Sigmoid colon (tissue), 7 donors: ENCODE results near the gene LHFPL6. TPM values are rescaled to one million over a fixed set of nuclear protein-coding genes. Genes with fewer than 3 reads are reported as not detected.

Source experiments
- DNase-seq: peaks from one replicate; pipeline ENCODE4 v3.0.0-alpha.2; 2019
- H3K27ac ChIP-seq, 4 donors: fragments of 200-600 bp; sonication (generic); one replicate each; pipeline ENCODE4 v1.5.1; 2016 to 2019; ENCODE audit warnings: mild to moderate bottlenecking in 1 of 4
- H3K27me3 ChIP-seq, 3 donors: fragments of 200-600 bp; sonication (generic); one replicate each; pipeline ENCODE4 v1.5.1; 2019; ENCODE audit warnings: mild to moderate bottlenecking in 1 of 3
- H3K36me3 ChIP-seq, 4 donors: fragments of 200-600 bp; sonication (generic); one replicate each; pipeline ENCODE4 v1.5.1; 2016 to 2019
- H3K4me1 ChIP-seq, 4 donors: fragments of 200-600 bp; sonication (generic); one replicate each; pipeline ENCODE4 v1.5.1; 2017 to 2019
- H3K4me3 ChIP-seq, 4 donors: fragments of 200-600 bp; sonication (generic); one replicate each; pipeline ENCODE4 v1.5.1; 2017 to 2019; ENCODE audit warnings: mild to moderate bottlenecking in 2 of 4, moderate library complexity in 1 of 4
- H3K9me3 ChIP-seq, 4 donors: fragments of 200-600 bp in 3 of 4; sonication (generic) in 3 of 4; one replicate each; pipeline versions ENCODE4 v1.5.1 to v1.6.1; 2013 to 2019
- EP300 ChIP-seq, 4 donors: sonication (generic); formaldehyde crosslinking; IDR thresholded peaks; one replicate each; pipeline ENCODE4 v1.6.1; 2017; ENCODE audit warnings: antibody characterized with exemption in 4 of 4
- POLR2A ChIP-seq, 2 donors: fragments of 450-650 bp; IDR thresholded peaks; one replicate each; pipeline ENCODE4 v1.6.1; 2016; ENCODE audit warnings: antibody characterized with exemption in 2 of 2, mild to moderate bottlenecking in 2 of 2, moderate library complexity in 2 of 2
- POLR2AphosphoS5 ChIP-seq, 4 donors: sonication (generic); formaldehyde crosslinking; IDR thresholded peaks; one replicate each; pipeline ENCODE4 v1.6.1; 2017; ENCODE audit warnings: antibody characterized with exemption in 4 of 4
- WGBS, 2 donors: extraction: QIAGEN DNeasy Blood & Tissue Kit; methylation state at CpG; one replicate each; pipeline ENCODE4 v1.1.7; 2013; 5-methylcytosine and 5-hydroxymethylcytosine counted together
- intact Hi-C: fragments of 100-400 bp; cut with DNase I; formaldehyde crosslinking; loops from one replicate; pipeline ENCODE4 v1.15.1; 2023
- polyA plus RNA-seq, 3 donors: library from polyadenylated mRNA; stranded (reverse); fragments of 200-250 nt; gene quantifications; one replicate each; pipeline ENCODE4 v1.2.3, GENCODE V29; 2013
- total RNA-seq, 4 donors: library from RNA; depleted of rRNA; stranded (reverse); fragments of >200 nt; gene quantifications; one replicate each; pipeline ENCODE4 v1.1.0, GENCODE V29; 2016
- TF ChIP-seq, protein P1 (sequence below), 4 experiments: fragments of 450-650 bp in 3 of 4; fragments of 200-600 bp in 1 of 4; IDR thresholded peaks; one replicate each; pipeline ENCODE4 v1.5.1; 2016 to 2019; ENCODE audit warnings: antibody characterized with exemption in 4 of 4, mild to moderate bottlenecking in 3 of 4, moderate library complexity in 2 of 4
- donor health status: healthy with polysubstance abuse.
- donor health status: Bipolar disorder and iron deficiency.
- donor health status: healthy.

The LHFPL6 gene
- total and polyA plus RNA-seq, 7 donors = 2.5 to 69.2 (median 41.7) TPM

DNA sequence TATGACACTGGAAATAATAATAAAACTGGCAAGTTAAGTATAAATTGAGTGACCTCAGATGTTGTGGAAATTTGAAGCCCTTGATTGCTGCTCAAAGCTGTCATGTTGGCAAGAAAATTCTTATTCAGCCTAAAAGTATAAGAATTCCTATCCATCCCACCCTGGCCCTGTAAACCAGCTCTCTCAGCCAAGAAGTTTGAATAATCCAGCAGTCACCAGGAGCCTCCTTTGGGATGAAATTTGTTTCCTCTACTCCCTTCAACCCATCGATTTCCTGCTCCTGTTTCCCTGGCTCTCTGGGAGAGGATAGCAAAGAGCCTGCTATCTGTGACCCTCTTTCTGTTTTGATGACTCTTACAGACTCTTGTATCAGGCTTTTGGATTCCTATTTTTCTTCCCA, 169.3 kb downstream of the LHFPL6 start:
- peaks cover 0 to 2% (median 0%) of the 10 kb centered on the region in 4 donors for H3K9me3 ChIP-seq
- H3K27ac ChIP-seq = no peak overlapping the region
- no peak for DNase-seq
- intact Hi-C loops = no loop called here
- H3K36me3 ChIP-seq = no peaks in the 10 kb centered on the region
- no peak overlapping the region for H3K4me3 ChIP-seq
- no peaks in the 10 kb centered on the region for H3K4me1 ChIP-seq
- H3K27me3 ChIP-seq = no peaks in the 10 kb centered on the region
- 65 to 80% methylated on average over 1 of the region's 1 CpG for WGBS, 2 donors
- TF ChIP-seq, protein P1, sequence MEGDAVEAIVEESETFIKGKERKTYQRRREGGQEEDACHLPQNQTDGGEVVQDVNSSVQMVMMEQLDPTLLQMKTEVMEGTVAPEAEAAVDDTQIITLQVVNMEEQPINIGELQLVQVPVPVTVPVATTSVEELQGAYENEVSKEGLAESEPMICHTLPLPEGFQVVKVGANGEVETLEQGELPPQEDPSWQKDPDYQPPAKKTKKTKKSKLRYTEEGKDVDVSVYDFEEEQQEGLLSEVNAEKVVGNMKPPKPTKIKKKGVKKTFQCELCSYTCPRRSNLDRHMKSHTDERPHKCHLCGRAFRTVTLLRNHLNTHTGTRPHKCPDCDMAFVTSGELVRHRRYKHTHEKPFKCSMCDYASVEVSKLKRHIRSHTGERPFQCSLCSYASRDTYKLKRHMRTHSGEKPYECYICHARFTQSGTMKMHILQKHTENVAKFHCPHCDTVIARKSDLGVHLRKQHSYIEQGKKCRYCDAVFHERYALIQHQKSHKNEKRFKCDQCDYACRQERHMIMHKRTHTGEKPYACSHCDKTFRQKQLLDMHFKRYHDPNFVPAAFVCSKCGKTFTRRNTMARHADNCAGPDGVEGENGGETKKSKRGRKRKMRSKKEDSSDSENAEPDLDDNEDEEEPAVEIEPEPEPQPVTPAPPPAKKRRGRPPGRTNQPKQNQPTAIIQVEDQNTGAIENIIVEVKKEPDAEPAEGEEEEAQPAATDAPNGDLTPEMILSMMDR (IDR thresholded peaks at IDR 0.05) = no peak
- TF ChIP-seq POLR2A (IDR thresholded peaks at IDR 0.05) (no peak), POLR2AphosphoS5 (IDR thresholded peaks at IDR 0.05) (no peak), EP300 (IDR thresholded peaks at IDR 0.05) (no peak)

DNA sequence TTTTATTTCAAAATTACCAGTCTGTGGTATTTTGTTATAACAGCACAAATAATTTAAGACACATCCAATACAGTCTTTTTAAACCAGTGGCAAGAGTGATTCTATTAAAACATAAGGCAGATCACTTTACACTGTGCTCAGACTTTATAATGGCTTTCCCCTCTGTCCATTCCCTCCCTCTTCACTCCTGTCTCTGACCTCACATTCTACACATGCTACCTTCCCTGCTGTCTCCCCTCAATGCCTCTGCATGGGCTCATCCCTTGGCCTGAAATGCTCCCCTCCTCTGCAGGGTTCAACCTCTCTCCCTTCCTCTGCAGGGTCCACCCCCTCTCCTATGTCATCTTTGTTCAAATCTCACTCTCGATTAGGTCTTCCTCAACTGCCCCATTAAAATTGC, 170.8 kb downstream of the LHFPL6 start:
- Histone ChIP-seq H3K27me3 (no peaks in the 10 kb centered on the region), H3K36me3 (no peaks in the 10 kb centered on the region), H3K4me1 (no peaks in the 10 kb centered on the region), H3K9me3 (no peaks in the 10 kb centered on the region), H3K4me3 (no peak overlapping the region), H3K27ac (no peak overlapping the region)
- intact Hi-C loops = no loop called here
- WGBS, 2 donors = 76 to 85% methylated on average over 1 of the region's 1 CpG
- TF ChIP-seq, protein P1 (IDR thresholded peaks at IDR 0.05) = no peak
- no peak for TF ChIP-seq POLR2A (IDR thresholded peaks at IDR 0.05)
- TF ChIP-seq EP300 (IDR thresholded peaks at IDR 0.05) = no peak
- TF ChIP-seq POLR2AphosphoS5 (IDR thresholded peaks at IDR 0.05) = no peak
- DNase-seq = no peak

DNA sequence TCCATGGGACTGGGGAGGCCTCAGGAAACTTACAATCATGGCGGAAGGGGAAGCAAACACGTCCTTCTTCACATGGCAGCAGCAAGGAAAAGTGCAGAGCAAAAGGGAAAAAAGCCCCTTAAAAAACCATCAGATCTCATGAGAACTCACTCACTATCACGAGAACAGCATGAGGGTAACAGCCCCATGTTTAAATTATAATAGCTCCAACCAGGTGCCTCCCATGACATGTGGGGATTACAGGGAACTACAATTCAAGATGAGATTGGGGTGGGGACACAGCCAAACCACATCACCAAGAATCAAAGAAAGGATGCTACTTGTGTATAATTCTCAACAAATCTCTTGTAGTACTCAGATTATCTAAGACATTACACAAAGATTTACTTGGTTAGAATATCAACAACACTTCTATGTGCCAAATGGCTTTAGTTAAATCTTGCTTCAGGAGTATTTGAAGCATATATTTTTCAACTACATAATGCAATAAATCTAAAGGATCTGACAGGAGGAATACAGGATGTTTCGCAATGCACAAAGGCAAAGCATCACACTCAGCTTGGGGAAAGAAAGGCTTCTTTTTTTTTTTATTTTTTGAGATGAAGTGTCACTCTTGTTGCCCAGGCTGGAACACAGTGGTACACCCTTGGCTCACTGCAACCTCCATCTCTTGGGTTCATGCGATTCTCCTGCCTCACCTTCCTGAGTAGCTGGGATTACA, 180.0 kb downstream of the LHFPL6 start:
- H3K27me3 ChIP-seq = no peaks in the 10 kb centered on the region
- TF ChIP-seq POLR2A (IDR thresholded peaks at IDR 0.05) (no peak), EP300 (IDR thresholded peaks at IDR 0.05) (no peak), POLR2AphosphoS5 (IDR thresholded peaks at IDR 0.05) (no peak)
- TF ChIP-seq, protein P1 (IDR thresholded peaks at IDR 0.05) = no peak
- H3K27ac ChIP-seq = no peak overlapping the region
- no peak for DNase-seq
- H3K4me3 ChIP-seq = no peak overlapping the region
- H3K9me3 ChIP-seq = no peaks in the 10 kb centered on the region
- intact Hi-C loops = no loop called here
- H3K36me3 ChIP-seq = no peaks in the 10 kb centered on the region
- peaks cover 0 to 4% (median 0%) of the 10 kb centered on the region in 4 donors for H3K4me1 ChIP-seq
- 92 to 93% methylated on average over 5 of the region's 5 CpGs for WGBS, 2 donors

DNA sequence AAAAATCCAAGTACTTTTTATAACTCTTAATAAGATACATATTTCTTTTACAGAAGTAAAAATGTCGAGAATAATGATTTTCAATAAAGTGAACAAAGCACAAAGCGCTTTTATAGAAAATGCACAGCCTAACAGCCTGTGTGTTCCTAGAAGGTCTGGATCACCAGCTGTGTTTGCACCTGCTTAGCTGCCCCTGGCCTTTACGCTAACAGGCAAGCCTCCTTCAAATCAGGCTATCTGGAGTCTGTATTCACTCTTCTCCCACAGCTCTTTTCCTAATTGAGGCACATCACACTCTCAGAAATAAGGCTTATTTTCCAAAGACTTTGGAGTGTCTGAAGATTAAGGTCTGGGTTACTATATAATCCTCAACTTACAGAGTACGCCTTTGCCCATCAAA, 183.1 kb downstream of the LHFPL6 start:
- TF ChIP-seq POLR2A (IDR thresholded peaks at IDR 0.05) = no peak
- H3K36me3 ChIP-seq = no peaks in the 10 kb centered on the region
- H3K4me1 ChIP-seq = peaks cover 0 to 26% (median 11%) of the 10 kb centered on the region in 4 donors
- intact Hi-C loops = no loop called here
- DNase-seq = no peak
- no peaks in the 10 kb centered on the region for H3K9me3 ChIP-seq
- 92 to 94% methylated on average over 4 of the region's 4 CpGs for WGBS, 2 donors
- no peak overlapping the region for H3K27ac ChIP-seq
- H3K4me3 ChIP-seq = no peak overlapping the region
- H3K27me3 ChIP-seq = no peaks in the 10 kb centered on the region

DNA sequence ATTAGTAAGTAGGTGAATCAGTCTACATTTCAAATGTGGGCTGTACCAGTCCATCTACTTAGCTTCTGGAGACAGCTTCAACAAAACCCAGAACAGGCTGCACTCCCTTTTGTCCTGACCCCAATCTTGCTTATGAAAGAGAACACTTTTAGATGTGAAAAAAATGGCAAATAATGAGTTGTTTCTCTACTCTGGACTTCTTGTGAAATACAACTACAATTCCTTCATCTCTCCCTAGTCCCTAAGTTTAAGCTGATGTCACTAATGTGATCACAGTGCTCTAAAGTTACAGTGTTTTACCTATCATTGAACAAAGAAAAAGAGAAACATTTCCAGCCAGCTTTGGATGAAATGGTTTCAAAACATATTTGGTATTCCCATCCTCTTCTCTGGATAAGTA, 183.9 kb downstream of the LHFPL6 start:
- no peaks in the 10 kb centered on the region for H3K27me3 ChIP-seq
- TF ChIP-seq, protein P1 (IDR thresholded peaks at IDR 0.05) = no peak
- no peak for TF ChIP-seq EP300 (IDR thresholded peaks at IDR 0.05)
- TF ChIP-seq POLR2AphosphoS5 (IDR thresholded peaks at IDR 0.05) = no peak
- TF ChIP-seq POLR2A (IDR thresholded peaks at IDR 0.05) = no peak
- H3K27ac ChIP-seq = no peak overlapping the region
- H3K9me3 ChIP-seq = no peaks in the 10 kb centered on the region
- peaks cover 0 to 30% (median 14%) of the 10 kb centered on the region in 4 donors for H3K4me1 ChIP-seq
- intact Hi-C loops = no loop called here
- no peaks in the 10 kb centered on the region for H3K36me3 ChIP-seq
- no peak for DNase-seq
- H3K4me3 ChIP-seq = no peak overlapping the region
